ENCODE data around the gene CPA3. TPM values are rescaled to one million over a fixed set of nuclear protein-coding genes. Genes with fewer than 3 reads are reported as not detected.

Gene CPA3
- total and polyA plus RNA-seq, 2 experiments from 2014 or later = not detected

- Histone ChIP-seq H3K79me2 (ENCODE audit: insufficient read depth) (no peaks in the 10 kb centered on the region), H3K4me1 (ENCODE audit: insufficient read depth) (peaks cover 20% of the 10 kb centered on the region), H3K36me3 (ENCODE audit: low read depth) (no peaks in the 10 kb centered on the region), H3K4me3 (no peak overlapping the region), H3K27me3 (replicated peaks; ENCODE audit: insufficient read depth) (no peaks in the 10 kb centered on the region), H3K27ac (0 out of 2 replicates have a peak overlapping the region, but pooled peaks have one; percentile 18), H4K20me1 (ENCODE audit: insufficient read depth) (no peaks in the 10 kb centered on the region), H2AFZ (no peak overlapping the region), H3K9ac (no peak overlapping the region), H3K9me2 (ENCODE audit: insufficient read depth) (no peaks in the 10 kb centered on the region), H3K4me2 (ENCODE audit: unreplicated experiment) (peak overlapping the region; percentile 19), H3K9me3 (ENCODE audit: low read depth) (no peaks in the 10 kb centered on the region), H3F3A (ENCODE audit: insufficient read depth) (no peaks in the 10 kb centered on the region)
- 68 to 77% methylated on average over 2 of the region's 2 CpGs for WGBS, 2 experiments (ENCODE audit: low coverage in 1 of 2, low lambda C conversion rate in 2 of 2, missing lambda C conversion rate in 2 of 2)
- in situ Hi-C loops (cut with MboI) = no loop called here
- TF ChIP-seq EZH2phosphoT487 (IDR thresholded peaks at IDR 0.05; ENCODE audit: insufficient read depth, low read depth) (no peak), EZH2 (IDR thresholded peaks at IDR 0.05; ENCODE audit: insufficient read depth, poor library complexity, severe bottlenecking) (no peak)
- DNase-seq = peak; percentile 44
Observed at GRCh38 chr3:148881286-148881685, 16.2 kb downstream of the CPA3 start.

- no peaks in the 10 kb centered on the region for H3F3A ChIP-seq (ENCODE audit: insufficient read depth)
- no peaks in the 10 kb centered on the region for H3K27me3 ChIP-seq (replicated peaks; ENCODE audit: insufficient read depth)
- H2AFZ ChIP-seq = no peak overlapping the region
- no peaks in the 10 kb centered on the region for H4K20me1 ChIP-seq (ENCODE audit: insufficient read depth)
- no peak overlapping the region for H3K27ac ChIP-seq
- no peak for TF ChIP-seq EZH2phosphoT487 (IDR thresholded peaks at IDR 0.05; ENCODE audit: insufficient read depth, low read depth)
- TF ChIP-seq EZH2 (IDR thresholded peaks at IDR 0.05; ENCODE audit: insufficient read depth, poor library complexity, severe bottlenecking) = no peak
- H3K4me3 ChIP-seq = no peak overlapping the region
- H3K9ac ChIP-seq = no peak overlapping the region
- H3K9me2 ChIP-seq (ENCODE audit: insufficient read depth) = no peaks in the 10 kb centered on the region
- 13 to 21% methylated on average over 4 of the region's 4 CpGs for WGBS, 2 experiments (ENCODE audit: low coverage in 1 of 2, low lambda C conversion rate in 2 of 2, missing lambda C conversion rate in 2 of 2)
- in situ Hi-C loops (cut with MboI) = no loop called here
- peaks cover 20% of the 10 kb centered on the region for H3K4me1 ChIP-seq (ENCODE audit: insufficient read depth)
- H3K4me2 ChIP-seq (ENCODE audit: unreplicated experiment) = no peak overlapping the region
- peak; percentile 59 for DNase-seq
- H3K79me2 ChIP-seq (ENCODE audit: insufficient read depth) = no peaks in the 10 kb centered on the region
- no peaks in the 10 kb centered on the region for H3K36me3 ChIP-seq (ENCODE audit: low read depth)
- no peaks in the 10 kb centered on the region for H3K9me3 ChIP-seq (ENCODE audit: low read depth)
Observed at GRCh38 chr3:148882288-148882687, 17.2 kb downstream of the CPA3 start.

GRCh38 chr3:148883163-148883562 lies 18.1 kb downstream of the CPA3 start:
- no peak overlapping the region for H3K9ac ChIP-seq
- TF ChIP-seq EZH2 (IDR thresholded peaks at IDR 0.05; ENCODE audit: insufficient read depth, poor library complexity, severe bottlenecking) (no peak), EZH2phosphoT487 (IDR thresholded peaks at IDR 0.05; ENCODE audit: insufficient read depth, low read depth) (no peak)
- H3K9me3 ChIP-seq (ENCODE audit: low read depth) = no peaks in the 10 kb centered on the region
- no peaks in the 10 kb centered on the region for H3K36me3 ChIP-seq (ENCODE audit: low read depth)
- no peaks in the 10 kb centered on the region for H3K79me2 ChIP-seq (ENCODE audit: insufficient read depth)
- WGBS, 2 experiments (ENCODE audit: low coverage in 1 of 2, low lambda C conversion rate in 2 of 2, missing lambda C conversion rate in 2 of 2) = 97 to 100% methylated on average over 1 of the region's 1 CpG
- H3K9me2 ChIP-seq (ENCODE audit: insufficient read depth) = no peaks in the 10 kb centered on the region
- in situ Hi-C loops (cut with MboI) = no loop called here
- H3K4me1 ChIP-seq (ENCODE audit: insufficient read depth) = peaks cover 20% of the 10 kb centered on the region
- H3K27me3 ChIP-seq (replicated peaks; ENCODE audit: insufficient read depth) = no peaks in the 10 kb centered on the region
- H4K20me1 ChIP-seq (ENCODE audit: insufficient read depth) = no peaks in the 10 kb centered on the region
- H2AFZ ChIP-seq = no peak overlapping the region
- no peak for DNase-seq
- no peak overlapping the region for H3K27ac ChIP-seq
- no peaks in the 10 kb centered on the region for H3F3A ChIP-seq (ENCODE audit: insufficient read depth)
- H3K4me2 ChIP-seq (ENCODE audit: unreplicated experiment) = no peak overlapping the region
- no peak overlapping the region for H3K4me3 ChIP-seq

GRCh38 chr3:148884261-148884660 lies 19.2 kb downstream of the CPA3 start:
- DNase-seq = peak; percentile 46
- Histone ChIP-seq H3K9me2 (ENCODE audit: insufficient read depth) (no peaks in the 10 kb centered on the region), H3K4me3 (no peak overlapping the region), H3K4me1 (ENCODE audit: insufficient read depth) (peaks cover 20% of the 10 kb centered on the region), H3K27me3 (replicated peaks; ENCODE audit: insufficient read depth) (no peaks in the 10 kb centered on the region), H2AFZ (no peak overlapping the region), H3K79me2 (ENCODE audit: insufficient read depth) (no peaks in the 10 kb centered on the region), H3K4me2 (ENCODE audit: unreplicated experiment) (no peak overlapping the region), H3K36me3 (ENCODE audit: low read depth) (no peaks in the 10 kb centered on the region), H3K9me3 (ENCODE audit: low read depth) (no peaks in the 10 kb centered on the region), H4K20me1 (ENCODE audit: insufficient read depth) (no peaks in the 10 kb centered on the region), H3K9ac (no peak overlapping the region), H3K27ac (no peak overlapping the region), H3F3A (ENCODE audit: insufficient read depth) (no peaks in the 10 kb centered on the region)
- TF ChIP-seq EZH2 (IDR thresholded peaks at IDR 0.05; ENCODE audit: insufficient read depth, poor library complexity, severe bottlenecking) (no peak), EZH2phosphoT487 (IDR thresholded peaks at IDR 0.05; ENCODE audit: insufficient read depth, low read depth) (no peak)
- in situ Hi-C loops (cut with MboI) = no loop called here

GRCh38 chr3:148889828-148890227 lies 24.7 kb downstream of the CPA3 start:
- no peak for DNase-seq
- no peaks in the 10 kb centered on the region for H3K9me3 ChIP-seq (ENCODE audit: low read depth)
- WGBS, 2 experiments (ENCODE audit: low coverage in 1 of 2, low lambda C conversion rate in 2 of 2, missing lambda C conversion rate in 2 of 2) = 81 to 85% methylated on average over 2 of the region's 2 CpGs

More at GRCh38 chr3:148889828-148890227, 24.7 kb downstream of the CPA3 start:
- no peak overlapping the region for H3K9ac ChIP-seq
- H3K27me3 ChIP-seq (replicated peaks; ENCODE audit: insufficient read depth) = no peaks in the 10 kb centered on the region
- H3K9me2 ChIP-seq (ENCODE audit: insufficient read depth) = no peaks in the 10 kb centered on the region
- no peaks in the 10 kb centered on the region for H3K4me1 ChIP-seq (ENCODE audit: insufficient read depth)
- no peak overlapping the region for H3K4me2 ChIP-seq (ENCODE audit: unreplicated experiment)
- H3F3A ChIP-seq (ENCODE audit: insufficient read depth) = no peaks in the 10 kb centered on the region
- no peaks in the 10 kb centered on the region for H4K20me1 ChIP-seq (ENCODE audit: insufficient read depth)
- H3K27ac ChIP-seq = no peak overlapping the region
- H3K4me3 ChIP-seq = no peak overlapping the region
- no peak overlapping the region for H2AFZ ChIP-seq
- H3K36me3 ChIP-seq (ENCODE audit: low read depth) = no peaks in the 10 kb centered on the region
- in situ Hi-C loops (cut with MboI) = no loop called here
- H3K79me2 ChIP-seq (ENCODE audit: insufficient read depth) = no peaks in the 10 kb centered on the region
- TF ChIP-seq EZH2phosphoT487 (IDR thresholded peaks at IDR 0.05; ENCODE audit: insufficient read depth, low read depth) = no peak
- TF ChIP-seq EZH2 (IDR thresholded peaks at IDR 0.05; ENCODE audit: insufficient read depth, poor library complexity, severe bottlenecking) = no peak

Measured in GM23248 (cell line).